HG02642 (cell line): ENCODE results near the gene BRPF1.
A peak's percentile ranks its signal among the peaks of the same experiment; 100 is the strongest.

ENCODE experiments used
- ATAC-seq: cut with Tn5 transposase; IDR thresholded peaks from one replicate; pipeline ENCODE4 v1.9.1; 2021; ENCODE audit warnings: mild to moderate bottlenecking; ENCODE audit not compliant: unreplicated experiment, poor library complexity

BRPF1 gene, protein sequence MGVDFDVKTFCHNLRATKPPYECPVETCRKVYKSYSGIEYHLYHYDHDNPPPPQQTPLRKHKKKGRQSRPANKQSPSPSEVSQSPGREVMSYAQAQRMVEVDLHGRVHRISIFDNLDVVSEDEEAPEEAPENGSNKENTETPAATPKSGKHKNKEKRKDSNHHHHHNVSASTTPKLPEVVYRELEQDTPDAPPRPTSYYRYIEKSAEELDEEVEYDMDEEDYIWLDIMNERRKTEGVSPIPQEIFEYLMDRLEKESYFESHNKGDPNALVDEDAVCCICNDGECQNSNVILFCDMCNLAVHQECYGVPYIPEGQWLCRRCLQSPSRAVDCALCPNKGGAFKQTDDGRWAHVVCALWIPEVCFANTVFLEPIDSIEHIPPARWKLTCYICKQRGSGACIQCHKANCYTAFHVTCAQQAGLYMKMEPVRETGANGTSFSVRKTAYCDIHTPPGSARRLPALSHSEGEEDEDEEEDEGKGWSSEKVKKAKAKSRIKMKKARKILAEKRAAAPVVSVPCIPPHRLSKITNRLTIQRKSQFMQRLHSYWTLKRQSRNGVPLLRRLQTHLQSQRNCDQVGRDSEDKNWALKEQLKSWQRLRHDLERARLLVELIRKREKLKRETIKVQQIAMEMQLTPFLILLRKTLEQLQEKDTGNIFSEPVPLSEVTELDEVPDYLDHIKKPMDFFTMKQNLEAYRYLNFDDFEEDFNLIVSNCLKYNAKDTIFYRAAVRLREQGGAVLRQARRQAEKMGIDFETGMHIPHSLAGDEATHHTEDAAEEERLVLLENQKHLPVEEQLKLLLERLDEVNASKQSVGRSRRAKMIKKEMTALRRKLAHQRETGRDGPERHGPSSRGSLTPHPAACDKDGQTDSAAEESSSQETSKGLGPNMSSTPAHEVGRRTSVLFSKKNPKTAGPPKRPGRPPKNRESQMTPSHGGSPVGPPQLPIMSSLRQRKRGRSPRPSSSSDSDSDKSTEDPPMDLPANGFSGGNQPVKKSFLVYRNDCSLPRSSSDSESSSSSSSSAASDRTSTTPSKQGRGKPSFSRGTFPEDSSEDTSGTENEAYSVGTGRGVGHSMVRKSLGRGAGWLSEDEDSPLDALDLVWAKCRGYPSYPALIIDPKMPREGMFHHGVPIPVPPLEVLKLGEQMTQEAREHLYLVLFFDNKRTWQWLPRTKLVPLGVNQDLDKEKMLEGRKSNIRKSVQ (N-terminal part only)

DNA sequence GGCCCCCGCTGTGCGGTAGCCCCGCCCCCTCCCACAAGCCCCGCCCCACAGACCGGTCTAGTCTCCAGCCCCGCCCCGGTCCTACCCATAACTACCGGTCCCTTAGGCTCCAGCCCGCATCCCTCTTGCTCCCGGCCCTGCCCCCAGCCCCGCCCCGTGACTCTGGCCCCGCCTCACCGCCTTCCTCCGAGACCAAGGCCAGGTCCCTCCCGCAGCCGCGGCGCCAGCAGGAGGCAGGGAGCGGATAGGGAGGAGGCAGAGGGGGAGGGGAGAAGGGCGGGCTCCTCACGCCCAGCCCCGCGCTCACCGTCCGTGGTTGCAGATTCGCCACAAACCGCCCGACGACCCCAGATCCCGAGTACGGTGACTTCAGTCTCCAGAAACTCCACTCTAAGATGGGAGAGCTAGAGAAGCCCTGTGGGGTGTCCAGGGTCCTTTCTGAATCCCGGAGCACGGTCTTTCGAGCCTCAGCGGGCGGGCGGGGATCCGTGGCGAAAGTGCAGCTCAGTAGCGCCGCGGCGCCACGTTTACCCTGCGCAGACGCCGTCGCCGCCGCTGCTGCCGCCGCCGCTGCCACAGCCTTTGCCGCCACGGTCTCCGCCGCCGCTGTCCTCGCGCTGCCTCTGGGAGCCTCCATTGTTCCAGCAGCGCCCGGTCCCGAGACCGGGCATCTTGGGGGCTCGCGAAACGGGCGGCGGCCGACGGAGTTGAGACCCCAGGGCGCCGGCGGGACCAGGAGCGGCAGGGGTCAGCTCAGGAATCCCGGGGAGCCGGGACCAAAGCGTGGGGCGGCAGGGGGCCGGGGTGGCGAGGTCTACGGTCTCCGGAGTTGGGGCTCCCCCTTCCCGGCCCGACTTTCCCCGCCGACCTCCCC lies at the start of gene BRPF1:
Gene BRPF1 (plus strand): TSS at position 530 of the 874 bp plus-strand sequence. CDS start 2,406 bp downstream, outside the sequence.
- ATAC-seq = peak; percentile 92

DNA sequence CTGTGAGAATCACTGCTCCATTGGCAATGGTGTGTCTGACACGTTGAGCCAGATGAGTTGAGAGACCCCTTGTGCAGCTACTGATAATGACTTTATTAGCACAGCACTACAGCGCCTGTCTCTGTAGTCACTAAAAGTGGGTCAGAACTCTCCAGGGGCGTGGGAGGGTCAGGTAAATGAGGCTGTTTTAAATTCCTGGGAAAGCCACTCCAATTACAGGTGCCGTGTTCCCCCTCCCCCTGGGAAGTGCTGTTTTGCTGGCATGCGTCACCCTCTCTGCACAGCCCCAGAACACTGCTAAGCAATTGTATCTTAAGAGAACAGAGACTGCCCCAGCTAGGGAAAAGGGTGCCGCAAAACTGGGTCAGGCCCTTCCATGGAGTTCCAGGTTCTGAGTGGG lies 49.4 kb upstream of the BRPF1 start:
- no peak for ATAC-seq

DNA sequence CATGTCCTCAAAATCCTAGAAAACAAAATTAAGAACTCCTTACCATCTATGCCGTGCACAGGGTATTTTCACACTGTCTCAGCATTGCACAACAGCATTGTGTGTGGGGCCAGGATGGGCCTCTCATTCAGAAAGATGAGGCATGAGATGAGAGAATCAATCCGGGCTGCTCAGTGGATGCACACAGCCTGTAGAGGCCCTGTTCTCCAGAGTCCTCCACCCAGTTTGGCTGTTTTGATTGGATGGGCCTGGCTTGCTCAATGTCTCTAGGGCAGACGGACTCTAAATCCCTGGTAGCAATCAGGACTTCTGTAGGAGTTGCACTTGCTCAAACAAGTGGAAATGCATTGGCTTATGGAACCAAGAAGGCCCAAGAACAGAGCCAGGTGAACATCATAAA lies 48.1 kb upstream of the BRPF1 start:
- ATAC-seq = no peak

DNA sequence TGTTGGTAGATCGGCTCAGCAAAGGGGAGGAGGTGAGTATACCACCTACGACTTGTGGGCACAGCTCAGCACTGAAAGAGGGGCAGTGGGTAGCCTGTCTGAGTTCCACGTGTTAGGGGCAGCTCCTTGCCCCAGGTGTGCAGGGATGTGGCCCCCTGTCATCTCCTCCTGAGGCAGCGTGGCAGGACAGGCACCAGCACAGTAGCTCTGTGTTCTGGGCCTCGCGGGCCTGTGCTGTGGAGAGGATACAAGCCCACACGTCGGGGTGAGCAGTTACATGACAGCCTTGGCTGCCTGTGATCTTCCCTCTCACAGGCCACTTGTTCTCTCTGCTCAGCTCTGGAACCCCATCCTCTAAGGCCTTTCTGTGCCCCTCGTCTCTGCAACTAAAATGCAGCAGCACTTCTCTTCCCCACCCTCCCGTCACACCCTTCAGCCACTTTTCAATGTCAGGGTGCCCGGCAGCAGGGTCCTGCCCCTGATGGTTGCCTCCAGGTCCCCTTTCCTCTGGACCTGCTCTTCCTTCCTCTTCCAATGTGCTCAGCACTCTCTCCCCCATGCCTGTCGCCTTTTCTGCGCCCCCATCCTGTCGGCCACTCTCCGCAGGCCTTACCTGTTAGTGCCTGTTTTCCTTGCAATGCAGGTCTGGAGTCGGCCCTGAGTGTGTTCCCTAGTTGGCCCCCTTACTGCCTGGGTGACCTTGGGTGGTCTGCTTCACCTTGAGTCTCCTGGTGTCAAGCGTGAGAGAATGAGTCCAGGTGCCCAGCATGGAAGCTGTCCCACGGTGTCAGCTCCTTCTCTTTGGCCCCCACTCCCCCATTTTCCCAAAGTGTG lies 46.1 kb upstream of the BRPF1 start:
- no peak for ATAC-seq

DNA sequence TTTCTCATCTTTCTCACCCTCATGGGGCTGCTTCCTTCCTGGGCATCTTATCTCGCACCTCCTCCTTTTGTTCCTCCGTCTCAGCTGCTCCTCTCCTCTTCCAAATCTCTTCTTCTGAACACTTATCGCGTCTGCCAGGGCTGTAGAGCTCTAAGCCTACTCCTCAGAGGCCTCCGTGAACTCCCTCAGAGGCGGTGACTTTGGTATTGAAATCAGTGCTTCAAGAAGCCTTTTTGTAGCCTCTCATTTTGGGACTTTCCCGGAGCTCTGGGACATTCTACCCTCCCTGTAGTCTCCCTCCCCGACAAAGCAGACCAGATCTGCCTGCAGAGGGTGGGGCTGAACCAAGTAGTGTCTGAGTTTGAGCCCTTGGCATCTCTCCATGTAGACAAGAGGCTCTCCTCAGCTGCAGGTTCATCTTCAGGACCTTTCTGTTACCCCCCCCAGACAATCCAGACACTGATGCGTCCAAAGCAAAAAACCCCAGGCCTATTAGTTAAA lies 45.4 kb upstream of the BRPF1 start:
- no peak for ATAC-seq

DNA sequence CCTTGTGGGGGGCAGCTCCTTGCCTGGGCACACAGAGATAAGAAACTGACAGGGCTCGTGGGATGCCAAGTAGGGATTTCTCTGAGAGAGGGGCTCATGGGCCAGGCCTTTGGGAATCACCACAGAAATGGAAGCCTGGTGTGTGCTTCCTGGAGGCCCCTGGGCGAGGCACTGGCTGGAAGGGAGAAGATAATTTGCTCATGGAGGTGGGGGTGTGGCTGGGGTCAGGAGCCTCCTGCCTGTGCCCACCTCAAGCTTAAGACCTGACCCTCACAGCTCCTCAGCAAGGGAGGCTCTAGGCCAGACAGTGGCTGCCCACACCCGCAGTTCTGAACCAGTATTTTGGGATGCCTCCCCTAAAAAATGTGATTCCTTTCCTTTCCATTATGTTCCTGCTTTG lies 44.8 kb upstream of the BRPF1 start:
- no peak for ATAC-seq

DNA sequence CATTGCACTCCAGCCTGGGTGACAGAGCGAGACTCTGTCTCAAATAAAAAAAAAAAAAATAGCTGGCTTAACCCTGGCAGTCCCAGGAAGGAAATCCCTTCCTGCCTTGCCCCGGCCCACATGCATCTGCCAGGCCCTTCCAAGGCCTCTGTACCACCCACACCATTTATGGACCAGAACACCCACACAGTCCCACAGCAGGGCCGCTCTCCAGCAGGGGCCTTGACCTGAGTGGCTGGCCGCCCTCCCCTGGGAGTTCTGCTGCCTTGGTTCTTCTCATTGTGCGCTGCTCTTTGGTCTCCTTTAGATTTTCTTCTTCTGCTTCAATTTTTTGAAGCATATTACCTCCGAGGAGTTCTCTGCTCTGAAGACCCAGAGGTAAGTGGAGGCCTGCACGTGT lies 44.0 kb upstream of the BRPF1 start:
- ATAC-seq = no peak

DNA sequence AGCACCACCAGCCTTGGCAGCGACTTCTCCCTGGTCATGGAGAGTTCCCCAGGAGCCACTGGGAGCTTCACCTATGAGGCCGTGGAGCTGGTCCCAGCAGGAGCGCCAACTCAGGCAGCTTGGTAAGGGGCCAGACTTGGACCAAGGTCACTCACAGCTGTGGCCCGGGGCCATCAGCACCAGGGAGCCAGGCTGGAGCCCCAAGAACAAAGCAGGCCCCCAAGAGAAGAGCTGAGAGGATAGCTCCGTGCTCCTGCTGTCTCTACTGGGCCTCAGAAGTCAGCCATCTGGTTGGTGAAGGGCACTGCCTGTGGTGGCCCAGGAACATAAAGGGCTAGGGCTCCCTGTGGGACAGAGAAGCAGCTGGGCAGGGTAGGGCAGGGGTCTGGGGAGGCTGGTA lies 42.6 kb upstream of the BRPF1 start:
- no peak for ATAC-seq

DNA sequence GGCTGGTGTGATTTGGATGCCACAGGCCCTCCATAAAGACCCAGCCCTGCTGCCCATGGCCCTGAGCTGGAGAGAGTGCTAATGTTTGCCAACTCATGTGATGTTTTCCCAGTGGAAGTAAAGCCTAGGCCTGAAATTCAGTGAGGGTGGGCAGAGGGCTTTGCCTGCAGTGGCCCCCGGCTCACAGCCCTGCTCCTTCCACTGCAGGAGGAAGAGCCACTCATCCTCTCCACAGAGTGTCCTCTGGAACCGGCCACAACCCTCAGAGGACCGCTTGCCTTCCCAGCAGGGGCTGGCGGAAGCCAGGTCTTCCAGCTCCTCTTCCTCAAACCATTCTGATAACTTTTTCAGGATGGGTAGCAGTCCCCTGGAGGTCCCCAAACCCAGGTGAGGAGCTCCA lies 41.8 kb upstream of the BRPF1 start:
- no peak for ATAC-seq

DNA sequence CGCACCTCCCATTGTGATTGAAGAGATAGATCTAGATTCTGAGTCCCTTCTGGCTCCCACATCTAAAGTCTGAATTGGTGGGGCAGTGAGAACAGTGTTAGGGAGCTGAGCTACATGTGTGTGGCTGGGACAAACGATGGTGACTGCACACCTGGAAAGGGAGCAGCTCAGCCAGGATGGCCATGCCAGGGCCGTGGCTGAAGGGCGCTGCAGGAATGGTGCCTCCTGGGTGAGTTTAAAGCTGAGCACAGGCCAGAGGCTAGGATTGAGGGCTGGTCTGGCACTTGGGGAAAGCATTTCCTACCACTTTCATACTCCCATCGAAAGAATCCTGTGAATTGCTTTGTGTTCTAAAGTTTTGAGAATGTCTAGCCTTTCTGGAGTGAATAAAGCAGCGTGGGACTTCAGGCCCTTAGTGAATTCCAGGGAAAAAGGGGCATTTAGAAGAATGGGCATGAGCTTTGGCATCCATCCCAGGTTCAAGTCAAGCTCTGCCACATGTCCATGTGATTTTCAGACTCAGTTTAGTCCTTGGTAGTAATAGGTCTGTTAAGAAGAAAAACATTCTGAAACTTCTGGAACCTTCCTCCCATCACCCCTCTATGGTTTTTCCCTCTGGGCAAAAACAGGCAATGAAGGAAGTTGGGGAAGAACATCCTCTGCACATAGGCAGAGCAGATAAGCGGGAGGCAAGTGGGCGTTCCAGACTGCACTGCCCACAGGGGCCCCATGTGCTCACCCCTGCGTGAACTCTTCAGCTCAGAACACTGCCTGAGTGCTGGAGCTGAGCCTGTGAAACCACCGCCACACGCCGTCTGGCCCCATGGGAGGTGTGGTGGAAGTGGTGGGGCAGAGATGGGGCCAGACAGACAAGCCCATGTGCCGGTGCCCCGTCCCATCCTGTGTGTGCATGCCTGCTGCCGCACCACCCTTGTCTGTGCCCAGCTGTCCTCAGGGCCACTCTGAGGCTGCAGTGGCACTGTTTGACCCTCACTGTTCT lies 40.8 kb upstream of the BRPF1 start:
- peak; percentile 94 for ATAC-seq

DNA sequence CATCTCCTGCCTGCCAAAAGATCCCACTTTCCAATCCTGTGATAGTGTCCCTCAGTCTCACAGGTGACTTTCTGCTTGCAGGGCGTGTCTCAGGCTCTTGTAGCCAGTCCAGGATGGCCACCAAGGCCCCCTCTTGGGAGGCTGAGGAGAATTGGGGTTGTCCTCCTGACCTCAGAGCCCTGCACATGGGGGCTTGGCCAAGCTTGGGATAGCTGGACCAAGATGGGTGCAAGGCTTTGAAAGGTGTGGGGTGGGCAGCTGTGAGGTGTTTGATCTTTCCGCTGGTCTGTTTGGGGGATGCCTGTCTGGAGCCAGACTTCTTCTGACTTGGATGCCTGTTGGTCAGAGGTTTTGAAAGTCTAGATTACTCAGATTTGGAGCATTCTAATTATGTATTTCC lies 39.9 kb upstream of the BRPF1 start:
- no peak for ATAC-seq

DNA sequence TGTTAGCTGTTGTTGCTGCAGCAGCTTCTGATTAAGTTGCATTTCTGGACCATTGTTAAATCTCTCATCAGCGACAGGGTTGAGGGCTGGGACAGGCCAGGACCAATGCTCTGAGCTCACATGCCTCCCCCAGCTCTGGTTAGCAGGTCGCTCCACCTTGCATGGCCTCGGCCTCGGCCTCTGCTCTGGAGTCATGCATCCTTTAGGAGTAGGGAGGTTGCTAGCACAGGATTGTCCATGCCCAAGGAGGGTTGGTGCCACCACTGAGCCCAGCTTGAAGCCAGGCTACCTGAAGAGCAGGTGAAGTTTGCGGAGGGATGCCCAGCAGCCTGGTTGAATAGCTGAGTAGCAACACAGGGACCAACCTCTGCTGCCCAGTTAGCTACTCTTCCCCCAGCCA lies 39.1 kb upstream of the BRPF1 start:
- ATAC-seq = no peak

DNA sequence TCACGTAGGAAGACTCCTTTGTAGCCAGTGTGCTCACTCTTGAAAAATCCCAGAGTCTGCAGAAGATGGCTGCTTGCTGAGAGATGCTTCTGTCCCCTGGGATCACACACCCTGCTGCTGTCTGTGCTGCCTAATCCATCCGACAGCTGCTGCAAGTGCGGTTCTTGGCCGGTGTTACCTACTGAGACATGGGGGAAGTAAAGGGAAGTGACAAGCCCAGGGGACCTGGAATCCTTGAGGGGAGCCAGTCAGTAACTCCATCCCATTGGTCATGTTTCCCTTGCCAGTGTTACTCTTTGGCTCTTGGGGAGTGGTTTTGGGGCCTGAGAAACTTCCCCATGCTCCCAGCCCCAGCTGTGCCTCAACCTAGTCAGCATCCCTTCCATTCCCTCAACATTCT lies 36.2 kb upstream of the BRPF1 start:
- ATAC-seq = no peak

DNA sequence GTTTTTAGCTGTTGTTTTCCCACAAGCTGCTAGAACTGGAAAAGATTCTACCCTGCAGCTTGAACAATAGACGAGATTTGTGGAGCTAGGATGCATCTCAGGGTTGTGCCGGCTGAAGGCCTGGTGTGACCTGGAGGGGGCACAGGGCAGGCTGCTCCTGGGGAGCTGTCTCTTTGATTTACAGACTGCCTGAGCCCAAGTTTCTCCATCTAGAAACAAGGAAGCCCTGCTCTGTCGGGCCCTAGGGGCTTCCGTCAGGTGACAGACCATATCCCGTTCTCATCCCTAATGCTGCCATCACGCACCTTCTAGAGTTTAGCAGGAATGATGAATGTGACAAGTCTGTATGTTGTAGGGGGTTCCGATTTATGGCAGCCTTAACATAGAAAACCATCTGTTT lies 35.8 kb upstream of the BRPF1 start:
- ATAC-seq = no peak

DNA sequence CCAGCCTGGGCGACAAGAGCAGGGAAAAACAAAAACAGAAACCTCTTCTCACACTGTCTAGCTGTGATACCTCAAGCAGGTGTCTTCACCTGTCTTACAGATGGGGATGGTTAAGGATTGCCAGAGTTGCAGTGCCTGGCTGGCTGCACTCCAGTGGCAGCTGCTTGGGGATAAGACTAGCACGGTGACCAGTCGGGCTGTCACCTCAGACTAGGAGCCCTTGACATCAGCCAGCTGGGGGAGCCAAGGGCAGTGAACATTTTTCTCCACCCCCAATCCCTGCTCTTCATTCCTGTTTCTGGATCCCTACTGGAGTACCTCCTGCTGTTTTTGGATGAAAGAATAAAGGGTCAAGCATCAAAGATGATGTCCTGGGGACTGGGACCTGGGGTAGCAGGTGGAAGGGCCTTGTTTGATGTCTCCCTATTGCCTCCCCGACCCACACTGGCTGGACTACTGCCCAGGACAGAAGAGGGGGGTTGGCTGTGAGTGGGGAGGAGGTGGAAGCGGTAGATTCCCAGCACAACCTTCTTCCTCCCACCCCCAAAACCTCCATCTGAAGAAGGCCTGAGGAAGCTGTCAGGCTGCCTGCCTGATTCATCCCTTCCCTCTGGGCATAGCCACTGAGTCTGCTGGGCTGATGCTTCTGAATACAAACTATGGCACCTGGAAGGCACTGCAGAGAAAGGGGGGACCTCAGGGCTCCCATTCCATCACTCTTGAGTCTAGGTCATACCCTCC lies 34.9 kb upstream of the BRPF1 start:
- ATAC-seq = no peak

DNA sequence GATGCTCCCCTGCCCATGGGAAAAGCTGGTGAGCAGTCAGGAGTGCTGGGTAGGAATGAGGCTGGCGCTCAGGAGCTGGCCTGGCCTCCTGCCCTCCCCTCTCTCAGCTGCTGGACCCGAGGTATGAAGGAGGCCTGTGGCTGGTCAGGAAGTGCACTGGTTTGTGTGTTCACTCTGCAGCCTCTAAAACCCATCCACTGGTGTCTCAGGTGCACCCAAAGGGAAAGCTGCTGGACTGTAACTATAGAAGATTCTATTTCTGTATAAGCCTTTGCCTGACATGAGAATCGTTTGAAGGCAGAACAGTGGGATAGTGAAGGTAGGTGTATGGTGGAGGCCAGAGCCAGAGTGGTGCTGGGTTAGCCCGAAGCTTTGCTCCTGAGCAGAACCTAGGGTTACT lies 33.6 kb upstream of the BRPF1 start:
- ATAC-seq = no peak

DNA sequence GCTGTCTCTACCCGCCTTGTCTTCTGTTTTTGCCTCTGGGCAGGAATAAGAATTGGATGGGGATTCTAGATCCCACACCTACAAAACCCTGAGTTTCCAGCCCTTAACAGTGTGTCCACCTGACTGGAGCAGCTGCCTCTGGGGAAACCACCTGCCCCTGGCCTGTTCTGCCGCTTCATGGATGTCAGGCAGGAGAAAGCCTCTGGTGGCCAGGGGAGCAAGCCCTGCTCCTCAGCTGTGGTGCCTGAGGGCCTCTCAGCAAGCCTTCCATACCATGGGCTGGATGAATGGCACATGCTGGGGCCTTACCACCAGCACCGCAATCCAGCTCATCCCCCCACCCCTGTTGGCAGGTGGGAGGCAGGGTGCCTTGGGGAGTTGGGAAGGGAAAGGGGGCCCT lies 33.2 kb upstream of the BRPF1 start:
- ATAC-seq = no peak
